MCF 10A (cell line): ENCODE measurements around the gene CYP4A11. TPM values are rescaled to one million over a fixed set of nuclear protein-coding genes. Genes with fewer than 3 reads are reported as not detected.
"Not testable (repeated sequence)": the region's sequence is repeated elsewhere in the genome, so short reads cannot be mapped to it uniquely, and the experiment has no call there.

ENCODE experiments used
- BruUV-seq: library from RNA; stranded (reverse); fragments of 400-500 nt; replicated peaks from 2 replicates; lab custom pipeline; 2021; lab: Mats Ljungman, UMichigan
- CTCF ChIA-PET: fragments of 300-600 bp; sonication (Branson Sonifier 250); formaldehyde crosslinking; extraction: SDS; loops from one replicate; lab custom pipeline; 2021; ENCODE audit warnings: antibody characterized with exemption, inconsistent platforms; lab: Yijun Ruan, JAX
- POLR2A ChIA-PET: fragments of 300-600, 350-650 bp; sonication (Branson Sonifier 250); formaldehyde crosslinking; extraction: SDS; loops from one replicate; lab custom pipeline; 2020; ENCODE audit warnings: antibody characterized with exemption, inconsistent platforms; lab: Yijun Ruan, JAX
- DNase-seq: peaks from one replicate; pipeline ENCODE4 v3.0.0-alpha.2; 2018; ENCODE audit not compliant: unreplicated experiment
- H3K27ac Mint-ChIP-seq: one replicate; pipeline ENCODE4 v1.8.0; 2022; ENCODE audit warnings: mild to moderate bottlenecking, low read depth, mixed read lengths; ENCODE audit not compliant: unreplicated experiment
- H3K27me3 Mint-ChIP-seq: one replicate; pipeline ENCODE4 v1.8.0; 2022; ENCODE audit warnings: mixed read lengths; ENCODE audit not compliant: insufficient read depth, unreplicated experiment
- H3K36me3 Mint-ChIP-seq: one replicate; pipeline ENCODE4 v1.8.0; 2022; ENCODE audit warnings: mild to moderate bottlenecking, moderate library complexity, mixed read lengths; ENCODE audit not compliant: insufficient read depth, unreplicated experiment
- H3K4me1 Mint-ChIP-seq: one replicate; pipeline ENCODE4 v1.8.0; 2022; ENCODE audit warnings: mixed read lengths; ENCODE audit not compliant: insufficient read depth, unreplicated experiment
- H3K4me3 Mint-ChIP-seq: one replicate; pipeline ENCODE4 v1.8.0; 2022; ENCODE audit warnings: mild to moderate bottlenecking, moderate library complexity, mixed read lengths; ENCODE audit not compliant: unreplicated experiment
- H3K9me3 Mint-ChIP-seq: one replicate; pipeline ENCODE4 v1.8.0; 2022; ENCODE audit warnings: mixed read lengths; ENCODE audit not compliant: unreplicated experiment
- CTCF ChIP-seq: fragments of 200-600 bp; IDR thresholded peaks from one replicate; pipeline ENCODE4 v1.8.0; 2022; ENCODE audit warnings: antibody characterized with exemption, mild to moderate bottlenecking; ENCODE audit not compliant: unreplicated experiment
- intact Hi-C: fragments of 100-400 bp; cut with micrococcal nuclease; formaldehyde crosslinking; loops from 2 replicates; pipeline ENCODE4 v1.14.1; 2022
- total RNA-seq: library from RNA; stranded (reverse); gene quantifications from 2 replicates; pipeline ENCODE4 v1.2.3, GENCODE V29; 2022

Gene CYP4A11
- total RNA-seq, 1 experiment from 2014 or later: not detected

GRCh38 chr1:46983166-46983829 is 42.0 kb upstream of the CYP4A11 start:
- intact Hi-C loops: no loop called here
- H3K9me3 Mint-ChIP-seq: peaks cover 9% of the 10 kb centered on the region
- ChIA-PET CTCF (interaction anchor here (0.6 to 0.7 kb wide), 2 partner anchors 103 to 226 kb away, joined by 3 read pairs; no protein-coding TSS in a partner anchor), POLR2A (no interaction called here)
- H3K36me3 Mint-ChIP-seq: no peaks in the 10 kb centered on the region
- H3K27ac Mint-ChIP-seq: no peak overlapping the region
- no peak for DNase-seq
- no peak overlapping the region for H3K4me3 Mint-ChIP-seq
- BruUV-seq: no TSS peak
- H3K27me3 Mint-ChIP-seq: peaks cover 17% of the 10 kb centered on the region
- no peak for TF ChIP-seq CTCF
- no peaks in the 10 kb centered on the region for H3K4me1 Mint-ChIP-seq

DNA sequence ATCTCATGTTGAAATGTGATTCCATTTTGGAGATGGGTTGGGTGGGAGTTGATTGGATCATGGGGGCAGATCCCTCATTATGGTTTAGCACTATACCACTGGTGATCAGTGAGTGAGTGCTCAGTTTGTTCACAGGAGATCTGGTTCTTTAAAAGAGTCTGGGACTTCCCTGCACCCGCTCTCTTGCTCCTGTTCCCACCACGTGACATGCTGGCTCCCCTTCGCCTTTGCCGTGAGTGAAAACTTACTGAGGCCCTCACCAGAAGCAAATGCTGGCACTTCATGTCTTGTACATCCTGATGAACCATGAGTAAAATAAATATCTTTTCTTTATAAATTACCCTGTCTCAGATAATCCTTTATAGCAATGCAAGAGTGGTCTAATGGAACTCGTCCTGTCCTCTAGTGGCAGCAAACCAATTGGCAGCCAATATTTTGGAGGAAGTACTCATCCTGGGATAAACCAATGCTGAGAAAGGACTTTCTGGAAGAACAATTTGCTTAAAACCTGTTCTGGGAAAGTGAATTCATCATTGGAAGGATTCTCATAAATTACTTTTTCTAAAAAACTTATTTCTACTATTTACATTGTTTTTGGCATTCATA is 27.8 kb upstream of the CYP4A11 start:
- intact Hi-C loops: no loop called here

GRCh38 chr1:46962272-46962671 is 21.0 kb upstream of the CYP4A11 start:
- H3K36me3 Mint-ChIP-seq, CTCF ChIA-PET, intact Hi-C loops, DNase-seq, H3K4me3 Mint-ChIP-seq, BruUV-seq, H3K27ac Mint-ChIP-seq, H3K4me1 Mint-ChIP-seq, H3K27me3 Mint-ChIP-seq, H3K9me3 Mint-ChIP-seq: not testable (repeated sequence)
- POLR2A ChIA-PET: interaction anchor here (0.6 to 1.0 kb wide), 3 partner anchors 13 to 425 kb away, joined by 3 to 4 read pairs (median 4); no protein-coding TSS in a partner anchor

More for the DNA sequence above, 27.8 kb upstream of the CYP4A11 start:
- H3K4me3 Mint-ChIP-seq: no peak overlapping the region
- no peak for TF ChIP-seq CTCF
- H3K9me3 Mint-ChIP-seq: no peaks in the 10 kb centered on the region
- POLR2A ChIA-PET: no interaction called here
- BruUV-seq: no TSS peak
- no peak for DNase-seq
- CTCF ChIA-PET: interaction anchor here (1.0 kb wide), 1 partner anchor 10 kb away, joined by 3 read pairs; no protein-coding TSS in a partner anchor
- peaks cover 16% of the 10 kb centered on the region for H3K27me3 Mint-ChIP-seq
- H3K4me1 Mint-ChIP-seq: no peaks in the 10 kb centered on the region
- no peak overlapping the region for H3K27ac Mint-ChIP-seq
- H3K36me3 Mint-ChIP-seq: no peaks in the 10 kb centered on the region

- no peaks in the 10 kb centered on the region for H3K9me3 Mint-ChIP-seq
- no peak for TF ChIP-seq CTCF
- ChIA-PET CTCF (interaction anchor here (0.5 to 0.7 kb wide), 4 partner anchors 11 to 235 kb away, joined by 3 read pairs; no protein-coding TSS in a partner anchor), POLR2A (interaction anchor here (1.0 kb wide), 1 partner anchor 12 kb away, joined by 4 read pairs; no protein-coding TSS in a partner anchor)
- no peak overlapping the region for H3K4me3 Mint-ChIP-seq
- H3K27me3 Mint-ChIP-seq: no peaks in the 10 kb centered on the region
- no peaks in the 10 kb centered on the region for H3K4me1 Mint-ChIP-seq
- intact Hi-C loops: no loop called here
- no TSS peak for BruUV-seq
- no peaks in the 10 kb centered on the region for H3K36me3 Mint-ChIP-seq
- DNase-seq: no peak
- H3K27ac Mint-ChIP-seq: no peak overlapping the region
Measured at GRCh38 chr1:46961066-46961758, 19.9 kb upstream of the CYP4A11 start.
